Endodermal cell (in vitro differentiated cells): Measurements from ENCODE around the gene DGKB. TPM values are rescaled to one million over a fixed set of nuclear protein-coding genes. Genes with fewer than 3 reads are reported as not detected.

ENCODE experiments used
- DNase-seq: peaks from one replicate; pipeline ENCODE4 v3.0.0-alpha.2; 2017
- H3K27ac ChIP-seq: 2 replicates; pipeline ENCODE4 v1.5.1; 2013; ENCODE audit warnings: mild to moderate bottlenecking, low read depth, low read length, moderate library complexity
- H3K27me3 ChIP-seq: 2 replicates; pipeline ENCODE4 v1.6.1; 2013; ENCODE audit warnings: mild to moderate bottlenecking, low read length, moderate library complexity; ENCODE audit not compliant: insufficient read depth, control insufficient read depth, poor library complexity, severe bottlenecking
- H3K36me3 ChIP-seq: 2 replicates; pipeline ENCODE4 v1.7.0; 2013; ENCODE audit warnings: mild to moderate bottlenecking, low read length, moderate library complexity; ENCODE audit not compliant: control insufficient read depth, insufficient read depth
- H3K4me1 ChIP-seq: one replicate; pipeline ENCODE4 v1.7.0; 2013; ENCODE audit warnings: low read length; ENCODE audit not compliant: control insufficient read depth, insufficient read depth
- H3K4me3 ChIP-seq: 2 replicates; pipeline ENCODE4 v1.5.1; 2013; ENCODE audit warnings: mild to moderate bottlenecking, low read length, moderate library complexity
- H3K9ac ChIP-seq: 2 replicates; pipeline ENCODE4 v1.6.1; 2013; ENCODE audit warnings: mild to moderate bottlenecking, low read length, moderate library complexity; ENCODE audit not compliant: poor library complexity, severe bottlenecking; ENCODE audit errors: extremely low read depth
- H3K9me3 ChIP-seq: 2 replicates; pipeline ENCODE4 v1.6.1; 2013; ENCODE audit warnings: mild to moderate bottlenecking, low read length, moderate library complexity; ENCODE audit not compliant: control insufficient read depth
- H3K27ac Mint-ChIP-seq: 2 replicates; pipeline ENCODE4 v1.8.0; 2020; ENCODE audit warnings: mixed read lengths
- H3K27me3 Mint-ChIP-seq: 2 replicates; pipeline ENCODE4 v1.8.0; 2021; ENCODE audit warnings: mild to moderate bottlenecking, mixed read lengths; ENCODE audit not compliant: insufficient read depth
- H3K36me3 Mint-ChIP-seq: 2 replicates; pipeline ENCODE4 v1.8.0; 2020; ENCODE audit warnings: low read depth, mixed read lengths
- H3K4me1 Mint-ChIP-seq: 2 replicates; pipeline ENCODE4 v1.8.0; 2020; ENCODE audit warnings: mixed read lengths
- H3K4me3 Mint-ChIP-seq: 2 replicates; pipeline ENCODE4 v1.8.0; 2020; ENCODE audit warnings: mild to moderate bottlenecking, moderate library complexity, mixed read lengths
- H3K9me3 Mint-ChIP-seq: 2 replicates; pipeline ENCODE4 v1.8.0; 2020; ENCODE audit warnings: mild to moderate bottlenecking, mixed read lengths
- CTCF ChIP-seq: fragments of 200-600 bp; sonication (generic); conservative IDR thresholded peaks from 2 replicates; pipeline ENCODE4 v1.5.0; 2021; ENCODE audit warnings: antibody characterized with exemption, mild to moderate bottlenecking
- WGBS, 2 experiments: methylation state at CpG; one replicate each; pipeline versions ENCODE4 v1.1.5 to v1.1.7; 2013; ENCODE audit warnings: missing lambda C conversion rate in 2 of 2, mixed read lengths in 1 of 2; ENCODE audit not compliant: insufficient coverage in 1 of 2, insufficient read length in 1 of 2; 5-methylcytosine and 5-hydroxymethylcytosine counted together
- total RNA-seq, 2 donors: library from RNA; stranded (reverse); fragmentation: NEBNext Ultra II Directional in 1 of 2; extraction: Animal tissue kit (Norgen Biotek cat#: 25700) in 1 of 2; gene quantifications; 2 replicates in 1 of 2; 3 replicates in 1 of 2; pipeline ENCODE4 v1.2.1, GENCODE V29; 2021

DGKB gene
- total RNA-seq, 2 donors from 2014 or later, result 5.1 to 5.2 TPM

GRCh38 chr7:14424675-14425074 lies 477.9 kb downstream of the DGKB start:
- peaks cover 4% of the 10 kb centered on the region for H3K9me3 ChIP-seq
- no peak overlapping the region for H3K4me3 ChIP-seq
- 100% methylated on average over 1 of the region's 1 CpG; no CpG with 5 or more reads in 1 of the 2 experiments for WGBS, 2 experiments
- no peaks in the 10 kb centered on the region for H3K27me3 Mint-ChIP-seq
- H3K27ac ChIP-seq, result no peak overlapping the region
- H3K9me3 Mint-ChIP-seq, result peaks cover 7% of the 10 kb centered on the region
- DNase-seq, result no peak
- H3K27me3 ChIP-seq, result no peaks in the 10 kb centered on the region
- H3K36me3 Mint-ChIP-seq, result no peaks in the 10 kb centered on the region
- no peak overlapping the region for H3K27ac Mint-ChIP-seq
- H3K4me3 Mint-ChIP-seq, result no peak overlapping the region
- TF ChIP-seq CTCF, result peak; percentile 45
- no peaks in the 10 kb centered on the region for H3K4me1 ChIP-seq
- no peaks in the 10 kb centered on the region for H3K36me3 ChIP-seq
- no peak overlapping the region for H3K9ac ChIP-seq
- H3K4me1 Mint-ChIP-seq, result peaks cover 2% of the 10 kb centered on the region

GRCh38 chr7:14420768-14421167 lies 481.8 kb downstream of the DGKB start:
- Histone ChIP-seq H3K9ac (no peak overlapping the region), H3K4me3 (no peak overlapping the region), H3K9me3 (peaks cover 8% of the 10 kb centered on the region), H3K27ac (no peak overlapping the region), H3K4me1 (no peaks in the 10 kb centered on the region), H3K27me3 (no peaks in the 10 kb centered on the region), H3K36me3 (no peaks in the 10 kb centered on the region)
- TF ChIP-seq CTCF, result no peak
- H3K27me3 Mint-ChIP-seq, result no peaks in the 10 kb centered on the region
- WGBS, 2 experiments, result 75 to 85% methylated on average over 4 to 5 of the region's 5 CpGs
- H3K4me1 Mint-ChIP-seq, result peaks cover 11% of the 10 kb centered on the region
- no peak overlapping the region for H3K27ac Mint-ChIP-seq
- DNase-seq, result no peak
- H3K36me3 Mint-ChIP-seq, result no peaks in the 10 kb centered on the region
- no peak overlapping the region for H3K4me3 Mint-ChIP-seq
- peaks cover 7% of the 10 kb centered on the region for H3K9me3 Mint-ChIP-seq

- Histone ChIP-seq H3K4me1 (no peaks in the 10 kb centered on the region), H3K9ac (no peak overlapping the region), H3K36me3 (no peaks in the 10 kb centered on the region), H3K27ac (no peak overlapping the region), H3K27me3 (no peaks in the 10 kb centered on the region), H3K9me3 (peaks cover 8% of the 10 kb centered on the region), H3K4me3 (no peak overlapping the region)
- WGBS, 2 experiments, result 88 to 95% methylated on average over 2 of the region's 2 CpGs
- no peaks in the 10 kb centered on the region for H3K27me3 Mint-ChIP-seq
- no peak for DNase-seq
- no peaks in the 10 kb centered on the region for H3K36me3 Mint-ChIP-seq
- TF ChIP-seq CTCF, result no peak
- H3K4me3 Mint-ChIP-seq, result no peak overlapping the region
- peaks cover 7% of the 10 kb centered on the region for H3K9me3 Mint-ChIP-seq
- peaks cover 11% of the 10 kb centered on the region for H3K4me1 Mint-ChIP-seq
- H3K27ac Mint-ChIP-seq, result peak overlapping the region; percentile 59
These were observed 483.0 kb downstream of the DGKB start for GRCh38 chr7:14419531-14419930.
